Mammary epithelial cell (primary cell): Measurements from ENCODE around the gene FSTL4.

Experiments
- EZH2 ChIP-seq: IDR thresholded peaks from 2 replicates; pipeline ENCODE4 v1.6.1; 2012; ENCODE audit warnings: low read length, inconsistent platforms, borderline replicate concordance
- TF ChIP-seq, protein P1 (sequence below), 2 donors: IDR thresholded peaks in 1 of 2; conservative IDR thresholded peaks in 1 of 2; 2 replicates each; pipeline ENCODE4 v1.5.1; 2011 to 2012; ENCODE audit warnings: inconsistent platforms in 2 of 2, low read length in 2 of 2, mild to moderate bottlenecking in 2 of 2, control low read depth in 1 of 2, low read depth in 1 of 2; ENCODE audit not compliant: insufficient read depth in 1 of 2; ENCODE audit errors: extremely low read depth in 1 of 2

DNA sequence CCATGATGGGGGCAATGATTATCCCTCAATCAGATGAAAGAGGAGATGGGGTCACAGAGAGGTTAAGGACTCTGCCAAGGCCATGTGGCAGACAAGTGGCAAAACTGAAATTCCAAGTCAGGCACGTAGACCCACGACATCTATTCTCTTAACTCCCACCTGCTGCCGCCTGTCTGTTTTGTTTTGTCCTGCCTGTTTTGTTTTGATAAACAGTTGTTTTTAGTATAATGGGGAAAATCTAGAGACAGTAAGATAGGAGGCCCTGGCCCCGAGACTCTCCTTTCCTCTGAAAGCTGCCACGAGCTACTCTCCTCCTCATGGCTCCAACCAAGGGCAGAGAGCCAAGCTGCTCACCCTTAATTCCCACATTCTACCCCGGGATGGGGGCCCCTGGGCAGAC lies 4.9 kb downstream of the FSTL4 start:
- TF ChIP-seq, protein P1, sequence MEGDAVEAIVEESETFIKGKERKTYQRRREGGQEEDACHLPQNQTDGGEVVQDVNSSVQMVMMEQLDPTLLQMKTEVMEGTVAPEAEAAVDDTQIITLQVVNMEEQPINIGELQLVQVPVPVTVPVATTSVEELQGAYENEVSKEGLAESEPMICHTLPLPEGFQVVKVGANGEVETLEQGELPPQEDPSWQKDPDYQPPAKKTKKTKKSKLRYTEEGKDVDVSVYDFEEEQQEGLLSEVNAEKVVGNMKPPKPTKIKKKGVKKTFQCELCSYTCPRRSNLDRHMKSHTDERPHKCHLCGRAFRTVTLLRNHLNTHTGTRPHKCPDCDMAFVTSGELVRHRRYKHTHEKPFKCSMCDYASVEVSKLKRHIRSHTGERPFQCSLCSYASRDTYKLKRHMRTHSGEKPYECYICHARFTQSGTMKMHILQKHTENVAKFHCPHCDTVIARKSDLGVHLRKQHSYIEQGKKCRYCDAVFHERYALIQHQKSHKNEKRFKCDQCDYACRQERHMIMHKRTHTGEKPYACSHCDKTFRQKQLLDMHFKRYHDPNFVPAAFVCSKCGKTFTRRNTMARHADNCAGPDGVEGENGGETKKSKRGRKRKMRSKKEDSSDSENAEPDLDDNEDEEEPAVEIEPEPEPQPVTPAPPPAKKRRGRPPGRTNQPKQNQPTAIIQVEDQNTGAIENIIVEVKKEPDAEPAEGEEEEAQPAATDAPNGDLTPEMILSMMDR (conservative IDR thresholded peaks at IDR 0.05 in 1 of 2, IDR thresholded peaks at IDR 0.05 in 1 of 2; ENCODE audit: extremely low read depth in 1 of 2, insufficient read depth in 1 of 2, low read depth in 1 of 2, low read length in 2 of 2) = no peak
- no peak for TF ChIP-seq EZH2
